ENCODE results near the gene EHD4.
A peak's percentile ranks its signal among the peaks of the same experiment; 100 is the strongest.

Gene EHD4

DNA sequence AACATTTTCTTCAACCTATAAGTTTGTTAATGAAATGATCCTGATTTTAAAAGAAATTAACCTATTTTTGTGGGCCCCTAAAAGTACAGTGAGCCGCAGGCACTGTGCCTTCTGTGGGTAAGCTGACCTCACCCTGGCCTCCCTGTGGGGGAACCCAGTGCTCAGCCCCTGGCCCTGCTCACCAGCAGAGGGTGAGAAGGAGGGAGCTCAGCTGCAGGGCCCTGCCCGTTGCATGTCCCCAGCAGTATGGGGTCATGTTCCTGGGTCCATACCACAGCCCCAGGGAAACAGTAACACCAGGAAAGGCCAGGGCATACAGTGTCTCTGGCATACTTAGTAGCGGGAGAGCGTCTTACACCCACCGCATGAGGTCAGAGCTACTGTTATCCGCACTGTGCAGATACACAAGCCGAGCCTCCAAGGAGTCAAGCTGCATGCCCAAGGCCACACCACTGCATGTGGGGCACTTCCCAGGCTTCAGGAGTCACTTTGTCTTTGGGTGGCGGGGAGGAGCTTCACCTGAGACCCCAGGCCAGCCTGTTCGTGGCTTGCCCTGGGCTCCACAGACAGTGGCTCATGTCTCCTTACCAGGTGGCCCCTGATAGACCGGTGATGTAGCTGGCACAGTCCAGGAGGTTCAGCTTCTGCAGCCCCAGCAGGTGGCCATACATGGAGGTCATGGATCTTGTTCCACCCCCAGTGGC is 22.6 kb upstream of the EHD4 start:
- DNase-seq = no peak

DNA sequence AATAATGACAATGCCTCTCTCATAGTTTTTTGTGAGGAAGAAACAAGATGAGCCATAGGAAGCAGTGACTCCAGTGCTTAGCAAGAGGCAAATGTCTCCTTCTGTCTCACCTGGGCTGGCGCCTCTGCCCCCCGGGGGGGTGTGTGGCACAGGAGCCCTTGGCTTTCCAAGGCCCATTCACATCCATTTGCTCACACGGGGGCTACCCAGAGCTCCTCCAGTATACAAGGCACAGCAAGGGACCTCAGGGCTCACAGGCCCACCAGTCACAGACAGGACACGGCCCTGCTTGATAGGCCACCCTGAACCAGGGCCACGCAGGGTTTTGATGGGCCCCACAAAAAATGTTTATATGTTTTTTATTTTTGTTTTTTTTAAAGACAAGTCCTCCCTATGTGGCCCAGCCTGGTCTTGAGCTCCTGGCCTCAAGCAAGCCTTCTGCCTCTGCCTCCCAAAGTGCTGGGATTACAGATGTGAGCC is 21.9 kb upstream of the EHD4 start:
- DNase-seq = no peak

DNA sequence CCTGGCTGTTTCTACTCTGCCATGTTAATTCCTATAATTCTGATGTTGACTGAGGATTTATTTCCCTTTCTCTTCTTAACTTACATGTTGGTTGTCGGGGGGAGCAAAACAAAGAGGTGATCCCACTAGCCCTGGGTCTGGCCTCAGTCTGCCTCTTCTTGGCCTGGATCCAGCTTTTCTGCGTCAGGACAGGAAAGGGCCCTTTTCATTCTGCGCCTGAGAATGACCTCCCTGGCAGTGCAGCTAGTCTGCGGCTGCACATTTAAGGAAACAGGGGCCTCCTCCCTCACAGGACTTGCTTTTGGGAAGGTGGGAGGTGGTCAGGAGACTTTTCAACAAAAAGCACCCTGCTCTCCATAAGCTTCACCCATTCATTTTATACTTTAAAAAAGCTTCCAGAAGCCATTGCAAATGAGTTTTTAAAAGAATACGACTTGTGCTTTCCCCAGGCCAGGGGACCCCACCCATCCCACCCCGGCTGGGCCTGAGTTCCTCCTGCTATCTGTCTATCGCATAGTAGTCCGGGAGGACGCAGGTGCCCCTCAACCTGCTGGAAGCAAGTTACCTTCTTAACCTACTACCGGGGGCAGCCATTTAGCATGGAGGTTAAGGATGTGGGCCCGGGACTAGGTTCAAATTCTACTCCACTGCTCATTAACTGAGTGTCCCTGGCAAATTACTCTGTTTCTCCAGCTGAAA is 21.3 kb upstream of the EHD4 start:
- DNase-seq = peak; percentile 25

DNA sequence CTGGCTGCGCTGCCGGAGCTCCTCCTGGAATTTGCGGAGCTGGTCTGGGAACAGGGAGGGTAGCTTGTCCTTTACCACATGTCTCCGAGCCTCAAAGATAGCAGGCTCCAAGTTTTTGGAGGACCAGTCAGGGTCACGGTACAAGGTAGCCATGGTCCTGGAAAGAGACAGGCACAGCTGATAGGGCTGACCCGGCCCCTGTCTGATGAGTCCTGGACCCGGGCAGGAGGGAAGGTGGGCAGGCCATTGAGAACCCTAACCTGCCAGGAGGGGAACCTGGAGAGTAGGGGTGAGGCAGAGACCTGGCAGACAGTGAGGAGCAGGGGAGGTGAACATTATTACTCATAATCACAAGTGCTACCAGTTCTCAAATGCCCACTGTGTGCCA is 20.4 kb upstream of the EHD4 start:
- no peak for DNase-seq

DNA sequence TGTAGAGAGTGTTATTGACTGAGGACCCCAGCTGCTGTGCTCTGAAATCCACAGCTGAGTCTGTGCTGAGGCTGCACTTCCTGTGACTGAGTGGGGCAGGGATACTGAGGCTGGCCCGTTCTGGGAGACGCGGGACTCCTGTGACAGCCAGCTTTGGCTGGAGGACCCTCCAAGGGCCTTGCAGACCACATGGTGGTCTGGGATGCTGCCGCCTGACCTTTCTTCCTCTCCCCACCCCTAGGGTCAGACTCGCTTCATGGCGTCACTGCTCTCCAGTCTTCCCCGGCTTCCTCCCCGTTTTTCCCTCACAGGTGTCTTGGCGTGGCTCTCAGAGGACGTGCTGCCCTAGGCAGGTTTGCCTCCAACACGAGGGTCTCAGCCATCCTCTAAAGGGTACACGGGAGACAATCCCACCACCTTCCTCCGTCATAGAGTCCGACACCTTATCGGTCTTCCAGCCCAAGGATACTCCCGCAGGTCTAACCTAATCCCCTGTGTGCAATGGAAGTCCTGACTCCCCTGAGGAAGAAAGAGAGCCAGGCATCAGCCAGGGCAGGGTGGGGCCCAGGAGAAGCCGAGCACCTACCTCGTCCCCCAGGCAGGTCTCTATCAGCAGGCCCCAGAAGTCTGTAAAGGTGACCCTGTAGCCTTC is 19.9 kb upstream of the EHD4 start:
- peak; percentile 21 for DNase-seq

DNA sequence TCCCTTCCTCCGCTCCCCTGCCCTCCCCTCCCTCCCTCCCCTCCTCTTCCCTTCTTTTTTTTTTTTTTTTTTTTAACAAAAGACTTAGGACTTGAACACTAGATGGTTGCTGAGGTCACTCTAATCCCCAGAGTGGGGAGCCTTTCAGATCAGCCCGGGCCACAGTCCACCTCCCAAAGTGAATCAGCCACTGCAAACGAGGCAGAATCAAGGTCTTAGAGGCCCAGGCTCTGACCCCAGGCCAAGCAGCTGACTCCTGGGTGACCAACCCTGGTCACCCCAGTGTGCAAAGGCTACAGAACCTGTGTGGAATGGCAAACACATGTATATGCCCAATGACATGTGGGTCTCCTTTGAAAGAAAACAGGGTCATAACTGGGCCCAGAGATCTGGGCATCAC is 18.3 kb upstream of the EHD4 start:
- peak; percentile 10 for DNase-seq

DNA sequence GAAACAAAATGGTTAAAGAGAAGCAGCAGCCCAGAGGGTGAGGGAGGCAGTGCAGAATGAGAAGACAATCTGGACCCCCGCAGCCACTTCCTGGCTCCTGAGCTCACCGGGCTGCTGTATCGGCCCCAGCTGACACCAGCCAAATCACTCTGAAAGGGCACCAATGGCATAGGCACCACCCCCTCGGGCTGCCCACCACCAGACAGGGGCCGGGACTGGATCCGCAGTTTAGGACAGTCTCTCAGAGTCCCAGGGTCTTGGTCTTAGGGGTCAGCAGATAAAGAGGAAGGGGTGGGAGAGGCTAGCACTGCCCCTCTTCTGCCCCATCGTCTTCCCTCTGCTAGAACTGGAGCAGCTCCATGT is 17.9 kb upstream of the EHD4 start:
- peak; percentile 22 for DNase-seq

DNA sequence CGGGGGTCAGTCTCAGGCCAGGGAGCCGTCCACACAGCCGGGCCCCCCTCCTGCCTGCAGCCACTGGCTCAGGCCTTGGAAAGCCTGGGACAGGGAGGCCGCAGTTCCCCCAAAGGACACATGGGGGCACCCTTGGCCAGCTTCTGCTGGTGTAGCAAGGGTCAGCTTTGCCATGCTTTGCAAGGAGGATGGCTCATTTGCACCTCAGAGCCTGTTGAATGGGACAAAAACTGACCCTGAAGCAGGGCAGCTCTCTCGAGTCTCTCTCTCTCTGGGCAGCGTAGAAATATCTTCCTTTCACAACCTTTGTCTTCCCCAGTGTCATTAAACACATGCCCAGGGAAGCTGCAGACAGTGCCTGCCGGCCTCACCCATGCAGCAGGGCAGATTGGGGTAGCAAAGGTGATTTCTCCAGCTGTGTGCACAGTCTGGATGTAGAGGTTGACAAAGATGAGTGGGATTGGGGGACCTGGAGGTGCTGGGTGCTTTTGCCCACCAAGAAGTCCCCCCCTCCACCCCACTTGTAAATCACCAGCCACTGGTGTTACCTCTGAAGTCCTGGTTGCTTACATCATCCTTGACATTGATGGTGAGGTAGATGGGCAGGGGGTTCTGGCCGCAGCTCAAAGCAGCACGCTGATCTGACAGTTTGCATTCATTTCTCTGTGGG is 17.4 kb upstream of the EHD4 start:
- DNase-seq = peak; percentile 86

DNA sequence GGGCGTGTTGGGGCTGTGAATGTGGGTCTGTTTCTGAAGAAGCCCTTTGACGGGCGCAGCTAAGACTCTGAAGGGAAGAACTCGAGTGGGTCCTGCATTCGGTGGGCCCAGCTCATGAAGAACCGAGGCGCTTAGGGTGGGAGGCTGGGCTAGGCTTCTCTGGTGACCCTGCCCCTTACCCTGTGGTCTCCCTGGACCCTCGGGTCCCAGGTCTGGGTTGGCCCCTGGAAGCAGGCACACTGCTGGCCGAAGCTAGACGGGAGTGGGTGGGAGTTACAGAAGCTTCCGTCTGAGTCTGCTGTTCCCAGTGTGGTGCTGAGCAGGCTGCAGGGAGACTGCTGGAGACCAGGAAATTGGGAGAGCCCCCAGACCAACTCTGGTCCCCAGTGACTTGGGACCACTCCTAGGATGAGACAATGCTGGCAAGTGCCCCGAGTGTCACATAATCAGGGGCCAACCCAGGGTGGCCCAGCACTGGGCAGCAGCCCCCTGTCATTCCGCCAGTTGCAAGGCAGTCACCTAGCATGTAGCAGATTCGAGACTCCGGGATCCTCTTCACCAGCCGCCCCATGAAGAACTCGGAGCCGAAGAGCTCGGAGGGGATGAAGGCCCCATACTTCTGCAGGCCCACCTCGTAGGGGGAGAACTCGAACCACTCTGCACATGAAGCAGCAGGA is 16.7 kb upstream of the EHD4 start:
- DNase-seq = no peak

DNA sequence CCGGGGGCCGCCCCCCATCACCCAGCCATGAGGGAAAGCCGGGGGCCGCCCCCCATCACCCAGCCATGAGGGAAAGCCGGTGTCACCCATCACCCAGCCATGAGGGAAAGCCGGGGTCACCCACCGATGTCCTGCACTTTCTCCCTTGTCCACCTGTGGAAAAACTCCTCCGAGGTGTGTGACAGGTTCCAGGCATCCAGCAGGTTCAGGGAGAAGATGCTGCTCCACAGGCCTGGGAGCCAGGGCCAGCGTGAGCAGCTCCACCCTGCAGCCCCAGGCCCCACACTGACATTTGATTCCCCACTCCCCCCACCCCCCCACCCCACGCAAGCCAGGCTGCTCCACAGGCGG is 15.5 kb upstream of the EHD4 start:
- no peak for DNase-seq

DNA sequence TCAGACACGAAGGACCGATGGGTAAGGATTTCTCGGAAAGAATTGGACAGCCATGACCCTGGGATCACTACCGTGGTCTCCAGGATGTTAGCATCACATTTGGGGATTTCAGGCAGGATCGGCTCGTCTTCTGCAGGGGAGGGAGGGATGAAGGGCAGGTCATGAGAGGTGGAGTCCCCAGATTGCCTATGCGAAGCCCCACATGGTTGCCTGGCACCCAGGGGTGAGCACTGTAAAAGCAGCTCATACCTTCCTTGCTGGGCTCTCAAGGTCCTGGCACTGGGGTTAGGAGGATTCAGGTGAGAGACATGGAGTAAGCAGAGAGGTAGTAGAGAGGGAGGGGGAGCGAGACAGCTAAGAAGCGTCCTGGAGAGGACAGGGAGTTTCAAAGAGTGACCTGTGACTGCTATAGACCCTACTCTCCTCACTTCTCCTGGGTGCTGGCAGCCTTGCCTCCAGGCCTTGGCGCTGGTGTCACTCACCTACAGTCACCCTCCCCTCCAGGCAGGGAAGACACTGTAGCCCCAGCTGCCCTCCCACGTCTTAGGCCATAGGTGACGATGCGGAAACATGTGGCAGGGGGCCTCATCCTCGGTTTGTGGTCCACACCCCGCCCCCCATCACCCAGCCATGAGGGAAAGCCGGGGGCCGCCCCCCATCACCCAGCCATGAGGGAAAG is 15.0 kb upstream of the EHD4 start:
- no peak for DNase-seq

DNA sequence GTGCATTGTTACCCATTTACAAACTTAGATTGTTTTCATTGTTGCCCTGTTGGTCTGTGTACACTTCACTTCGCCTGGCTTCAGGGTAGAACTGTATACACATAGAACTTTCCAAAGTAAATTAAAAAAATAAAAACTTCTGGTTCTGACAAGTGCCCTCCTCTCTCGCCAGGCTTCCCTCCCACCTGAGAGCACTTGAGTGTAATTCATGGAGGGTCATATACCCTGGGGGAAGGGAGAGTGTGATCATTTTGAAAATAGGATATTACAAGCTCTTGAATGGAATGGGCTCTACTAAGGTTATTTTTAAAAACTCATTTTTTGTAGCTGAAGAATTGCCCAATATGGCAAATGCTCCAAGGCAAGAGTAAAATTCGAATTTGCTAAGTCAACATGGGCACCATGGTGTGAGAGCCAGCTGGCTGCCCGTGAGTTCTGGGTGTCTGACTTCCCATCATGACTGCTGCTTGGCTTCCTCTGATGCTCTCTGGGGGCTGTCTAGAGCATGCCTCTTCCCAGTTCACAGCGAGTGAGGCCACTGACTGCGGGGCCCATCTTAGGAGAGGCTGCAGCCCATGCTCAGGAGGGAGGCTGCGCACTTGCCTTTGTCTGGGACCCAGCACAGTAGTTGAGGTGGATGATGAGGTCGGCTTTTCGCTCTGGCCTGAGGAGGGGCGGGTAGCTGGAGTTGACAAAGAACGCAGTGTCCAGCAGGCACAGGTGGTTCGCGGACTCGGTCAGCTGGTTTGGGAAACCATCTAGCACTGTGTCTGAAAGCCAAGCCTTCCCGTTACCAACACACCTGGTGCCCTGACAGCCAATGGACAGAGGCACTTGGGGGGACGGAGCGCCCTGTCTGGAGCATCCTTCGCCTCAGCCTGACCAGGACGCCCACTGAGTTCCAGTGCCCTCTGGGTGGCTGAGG is 13.1 kb upstream of the EHD4 start:
- no peak for DNase-seq

DNA sequence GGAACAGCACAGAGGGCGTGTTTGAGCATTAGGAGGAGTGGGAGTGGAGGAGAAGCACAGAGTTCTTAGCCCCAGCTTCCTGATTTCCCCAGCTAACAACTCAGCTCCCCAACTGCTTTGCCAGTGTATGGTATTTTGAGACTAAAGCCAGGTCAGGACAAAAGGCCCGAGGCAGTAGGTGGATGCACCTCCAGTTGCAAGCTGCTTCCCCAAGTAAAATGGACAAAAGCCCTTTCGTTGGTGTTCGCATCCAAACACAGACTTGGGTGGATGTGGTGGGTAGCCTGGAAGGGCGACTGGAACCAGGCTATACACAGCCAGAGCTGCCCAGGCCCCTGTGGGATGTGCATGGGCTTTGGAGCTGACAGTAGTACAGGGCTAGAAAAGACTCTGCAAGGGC is 12.3 kb upstream of the EHD4 start:
- no peak for DNase-seq

DNA sequence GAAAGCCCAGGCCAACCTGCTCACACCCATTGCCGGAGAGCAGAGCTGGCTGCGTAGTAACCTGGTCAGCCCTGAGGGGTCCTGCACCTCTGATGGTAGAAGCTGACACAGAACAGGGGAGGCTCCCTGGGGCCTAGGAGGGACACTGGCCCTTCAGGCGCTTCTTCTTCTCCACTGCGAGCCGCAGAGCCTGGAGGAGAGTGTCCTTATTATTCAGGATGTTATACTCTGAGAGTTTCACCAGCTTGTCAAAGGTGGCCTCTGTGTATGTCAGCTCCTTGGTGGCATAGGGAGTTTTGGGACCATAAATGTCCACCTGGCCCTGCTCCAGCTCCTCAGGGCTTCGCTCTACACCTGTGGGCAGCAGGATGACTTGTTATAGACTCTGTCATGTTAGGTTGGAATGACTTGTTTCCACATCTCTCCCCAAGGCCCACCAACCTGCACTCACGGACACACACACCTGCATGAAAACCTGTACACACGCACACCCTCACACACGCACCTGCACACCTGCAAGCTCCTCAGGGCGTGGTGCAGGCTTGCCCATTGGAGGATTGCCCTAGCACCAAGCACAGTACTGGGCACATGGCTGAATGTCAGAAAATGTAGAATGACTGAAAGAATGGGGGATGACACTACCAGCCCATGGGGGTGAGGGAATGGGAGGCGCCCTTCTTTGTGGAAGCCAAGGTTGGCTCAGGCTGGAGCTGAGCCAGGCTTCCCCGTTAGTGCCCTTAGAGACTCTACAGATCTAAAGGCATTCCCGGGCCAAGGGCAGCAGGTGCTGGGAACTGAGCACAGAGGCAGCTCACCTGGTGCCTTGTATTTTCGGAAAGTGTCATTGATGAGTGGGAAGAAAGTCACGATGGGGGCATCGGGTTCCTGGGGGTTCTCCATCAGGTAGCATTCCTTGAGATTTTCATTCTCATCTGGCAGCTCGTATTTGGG is 11.5 kb upstream of the EHD4 start:
- DNase-seq = no peak

DNA sequence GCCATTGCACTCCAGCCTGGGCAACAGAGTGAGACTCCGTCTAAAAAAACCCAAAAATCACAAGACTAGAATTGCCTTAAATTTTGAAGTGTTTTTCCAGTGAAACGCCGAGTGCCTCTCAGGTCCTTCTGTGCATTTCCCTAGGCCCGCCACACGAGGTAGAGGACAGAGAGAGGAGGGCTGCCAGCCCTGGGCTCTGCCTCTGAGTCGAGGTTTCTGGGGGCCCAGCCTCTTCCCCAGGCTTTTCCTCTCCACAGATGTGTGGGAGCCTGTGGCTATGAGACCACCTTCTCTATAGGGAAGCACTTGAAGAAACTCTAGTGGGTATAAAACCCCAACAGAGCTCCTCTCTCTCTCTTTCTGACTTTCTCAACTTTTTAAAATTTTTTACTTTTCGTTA is 10.9 kb upstream of the EHD4 start:
- DNase-seq = no peak

DNA sequence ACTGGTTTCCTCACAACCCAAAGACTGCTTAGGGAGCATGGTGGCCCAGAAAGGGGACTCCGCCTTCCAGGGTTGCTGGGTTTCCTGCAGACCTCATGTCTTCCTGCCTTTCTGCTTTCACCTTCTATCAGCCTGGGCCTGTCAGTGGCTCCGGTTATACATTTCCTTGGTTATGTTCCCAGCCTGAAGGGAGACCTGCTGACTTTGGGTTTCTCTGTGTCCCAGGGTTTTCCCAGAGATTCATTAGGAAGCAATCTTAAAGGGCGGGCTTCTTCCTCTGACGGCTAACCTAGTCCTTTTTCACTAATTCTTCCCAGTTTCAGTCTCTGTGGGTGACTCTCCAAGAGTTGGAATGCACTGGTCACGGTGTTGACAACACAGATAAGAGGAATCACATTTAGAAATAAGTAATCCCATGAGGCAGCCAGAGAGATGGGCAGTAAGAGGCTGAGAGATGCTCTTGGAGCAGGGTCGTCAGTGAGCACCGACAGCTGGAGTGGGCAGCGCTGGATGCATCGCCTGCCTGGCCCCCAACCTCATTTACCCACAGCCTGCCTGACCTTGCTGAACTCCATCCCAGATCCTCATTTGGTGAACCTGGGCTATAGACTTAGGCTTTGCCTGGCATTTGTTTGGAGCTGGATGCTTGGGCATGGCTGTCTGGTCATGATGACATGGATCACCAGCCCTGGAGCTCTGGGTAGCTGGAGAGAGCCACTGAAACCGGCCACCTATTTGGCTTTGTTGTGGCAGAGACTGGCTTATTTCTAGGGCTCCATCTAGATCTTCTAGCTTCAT is 10.0 kb upstream of the EHD4 start:
- DNase-seq = no peak

DNA sequence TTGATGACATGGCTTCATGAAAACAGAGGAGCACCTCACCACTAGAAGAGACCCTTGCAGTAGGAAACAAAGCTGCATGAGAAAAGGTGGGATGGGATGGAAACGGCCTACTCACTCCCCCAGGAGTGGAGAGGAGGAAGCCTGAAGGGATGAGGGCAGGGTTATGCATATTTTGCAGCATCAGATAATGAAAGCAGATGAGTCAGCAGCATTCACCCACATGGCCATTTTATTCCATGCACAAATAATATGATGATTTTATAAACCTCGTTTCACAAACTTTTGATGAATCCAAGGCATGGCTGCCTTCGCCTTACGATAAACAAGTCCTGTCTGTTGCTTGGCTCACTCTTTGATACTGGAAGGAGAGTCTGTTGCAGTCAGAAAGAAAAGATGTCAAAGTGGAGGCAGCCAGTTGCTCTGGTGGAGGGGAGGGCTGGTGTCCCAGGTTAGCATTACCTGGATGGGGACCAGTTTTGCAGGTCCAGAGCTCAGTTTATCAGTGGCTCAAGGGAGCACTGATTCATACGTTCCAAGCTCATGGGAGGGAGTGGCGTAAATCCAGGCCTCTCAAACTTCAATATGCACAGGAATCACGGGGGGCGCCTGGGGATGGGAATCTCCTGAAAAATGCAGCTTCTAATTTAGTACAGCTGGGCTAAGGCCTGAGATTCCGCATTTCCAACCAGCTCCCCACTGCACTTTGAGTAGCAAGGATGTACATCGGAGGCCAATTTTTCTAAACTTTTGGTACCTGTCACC is 9.2 kb upstream of the EHD4 start:
- DNase-seq = no peak

DNA sequence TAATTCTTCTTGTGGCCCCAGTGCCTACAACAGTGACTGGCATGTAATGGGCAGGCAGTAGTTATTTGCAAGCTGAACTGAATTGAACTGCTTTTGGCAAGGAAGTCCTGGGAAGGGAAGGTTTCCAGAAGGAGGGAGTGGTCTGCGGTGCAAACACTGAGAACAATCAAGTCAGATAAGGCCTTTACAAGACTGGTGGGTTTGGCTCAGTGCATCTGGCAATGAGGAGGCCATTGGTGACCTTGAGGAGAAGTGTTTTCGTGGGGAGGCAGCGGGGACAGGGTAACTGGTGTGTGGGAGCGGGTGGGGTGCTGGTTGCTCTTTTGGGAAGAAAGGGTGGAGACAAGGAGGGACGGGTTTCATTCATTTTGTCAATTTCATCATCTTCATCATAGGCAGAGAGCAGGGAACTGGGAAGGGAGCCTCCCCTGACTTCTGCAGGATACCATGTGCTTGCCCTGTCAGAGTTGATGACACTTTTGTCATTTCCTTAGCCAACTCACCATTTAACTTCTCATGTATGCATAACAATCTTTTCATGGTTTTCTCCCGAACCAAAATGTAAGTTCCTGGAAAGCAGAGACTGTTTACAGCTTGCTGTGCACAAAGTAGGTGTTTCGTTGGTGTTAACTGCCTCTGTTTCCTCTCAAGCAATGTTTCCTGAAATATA is 8.4 kb upstream of the EHD4 start:
- DNase-seq = no peak
